H1 (cell line): ENCODE results near the gene LAMB1. TPM values are rescaled to one million over a fixed set of nuclear protein-coding genes. Genes with fewer than 3 reads are reported as not detected.

Experiments used
- KDM1A ChIP-seq: fragments of 200-600, 300-600 bp; sonication (generic); IDR thresholded peaks from 2 replicates; pipeline ENCODE4 v1.7.1; 2016; ENCODE audit warnings: mild to moderate bottlenecking, low read length, borderline replicate concordance
- POU5F1 ChIP-seq: IDR thresholded peaks from 2 replicates; pipeline ENCODE4 v1.6.1; 2011; ENCODE audit warnings: low read depth, mild to moderate bottlenecking, low read length, moderate library complexity
- TBP ChIP-seq: IDR thresholded peaks from 2 replicates; pipeline ENCODE4 v1.6.1; 2011; ENCODE audit warnings: low read depth, low read length, improper control_type of control experiment
- polyA plus RNA-seq, 7 experiments: library from polyadenylated mRNA; depleted of rRNA in 3 of 7; stranded (reverse) in 5 of 7; unstranded in 2 of 7; fragments of >200 nt in 5 of 7; fragments of 200-250 nt in 2 of 7; gene quantifications; 1 replicate in 5 of 7; 2 replicates in 1 of 7; 4 replicates in 1 of 7; pipeline versions ENCODE4 v1.2.1 to v1.2.3, GENCODE V29; 2011 to 2013; ENCODE audit warnings: missing spikeins in 2 of 7, mixed read lengths in 2 of 7
- total RNA-seq: library from RNA; stranded (reverse); fragmentation: NEBNext Ultra II Directional; extraction: Animal tissue kit (Norgen Biotek cat#: 25700); gene quantifications from 2 replicates; pipeline ENCODE4 v1.2.1, GENCODE V29; 2021
- TF ChIP-seq, protein P1 (sequence below): IDR thresholded peaks from 2 replicates; pipeline ENCODE4 v1.6.1; 2011; ENCODE audit warnings: low read length, improper control_type of control experiment

Gene LAMB1
- total and polyA plus RNA-seq, 2 of the 8 experiments (the other 6 are each of a cell fraction or from before 2014, with no cell fraction given), result 31.9 to 38.5 TPM

DNA sequence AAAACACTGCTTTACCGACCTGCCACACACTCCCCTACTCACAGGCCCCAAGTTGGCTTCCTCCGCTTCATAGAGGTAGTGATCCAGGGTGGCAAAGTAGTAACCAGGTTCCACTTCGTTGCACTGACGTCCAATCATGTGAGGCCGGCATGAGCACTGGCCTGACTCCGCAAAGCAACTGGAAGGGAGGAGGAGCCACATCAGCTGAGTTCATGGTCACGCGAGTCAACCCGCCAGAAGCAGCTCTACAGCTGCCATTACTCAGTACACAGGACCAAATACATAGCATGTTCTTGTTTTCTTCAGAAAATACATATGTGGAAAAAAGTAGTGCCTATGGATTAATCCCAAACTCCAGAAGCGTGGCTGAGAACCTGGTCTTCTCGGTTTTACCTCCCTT is 38.5 kb downstream of the LAMB1 start (continued):
- TF ChIP-seq TBP, result no peak
- TF ChIP-seq POU5F1, result no peak
- no peak for TF ChIP-seq KDM1A
- TF ChIP-seq, protein P1, sequence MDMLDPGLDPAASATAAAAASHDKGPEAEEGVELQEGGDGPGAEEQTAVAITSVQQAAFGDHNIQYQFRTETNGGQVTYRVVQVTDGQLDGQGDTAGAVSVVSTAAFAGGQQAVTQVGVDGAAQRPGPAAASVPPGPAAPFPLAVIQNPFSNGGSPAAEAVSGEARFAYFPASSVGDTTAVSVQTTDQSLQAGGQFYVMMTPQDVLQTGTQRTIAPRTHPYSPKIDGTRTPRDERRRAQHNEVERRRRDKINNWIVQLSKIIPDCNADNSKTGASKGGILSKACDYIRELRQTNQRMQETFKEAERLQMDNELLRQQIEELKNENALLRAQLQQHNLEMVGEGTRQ, result no peak
- TF ChIP-seq, all 59 proteins: peak for 0
